Activated gamma-delta T cell (primary cell): ENCODE results near the gene A2M.

Experiments used
- DNase-seq: peaks from one replicate; lab custom pipeline; 2025; lab: John Stamatoyannopoulos, UW

Gene A2M

DNA sequence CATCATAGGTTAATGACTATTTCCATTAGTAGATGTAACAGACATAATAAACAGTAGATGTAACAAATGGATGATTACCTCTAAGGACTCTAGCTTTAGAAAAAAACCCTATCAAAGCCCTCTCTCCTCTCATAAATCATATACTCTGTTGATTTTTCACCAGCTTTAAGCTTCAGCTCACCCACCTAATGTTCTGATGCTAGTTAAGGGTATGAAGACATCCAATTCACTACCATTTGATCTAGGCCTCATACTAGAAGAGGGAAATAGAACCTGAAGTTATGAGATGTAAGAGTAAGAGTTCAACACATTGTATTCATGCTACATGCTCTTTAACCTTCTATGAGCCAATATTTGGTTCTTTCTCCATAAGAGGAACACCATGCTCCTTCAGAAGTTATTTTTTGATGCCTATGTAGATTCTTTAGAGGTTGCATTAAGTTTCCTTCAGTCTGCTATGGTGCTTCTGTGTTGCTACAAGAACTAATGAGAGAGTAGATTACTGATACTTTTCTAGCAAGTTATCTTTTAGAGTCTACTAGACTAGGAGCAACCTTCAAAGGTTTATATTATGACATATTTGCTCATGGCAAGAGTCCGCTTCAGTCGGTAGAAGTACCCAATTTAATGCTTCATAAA is 16.0 kb downstream of the A2M start:
- DNase-seq, result no peak

DNA sequence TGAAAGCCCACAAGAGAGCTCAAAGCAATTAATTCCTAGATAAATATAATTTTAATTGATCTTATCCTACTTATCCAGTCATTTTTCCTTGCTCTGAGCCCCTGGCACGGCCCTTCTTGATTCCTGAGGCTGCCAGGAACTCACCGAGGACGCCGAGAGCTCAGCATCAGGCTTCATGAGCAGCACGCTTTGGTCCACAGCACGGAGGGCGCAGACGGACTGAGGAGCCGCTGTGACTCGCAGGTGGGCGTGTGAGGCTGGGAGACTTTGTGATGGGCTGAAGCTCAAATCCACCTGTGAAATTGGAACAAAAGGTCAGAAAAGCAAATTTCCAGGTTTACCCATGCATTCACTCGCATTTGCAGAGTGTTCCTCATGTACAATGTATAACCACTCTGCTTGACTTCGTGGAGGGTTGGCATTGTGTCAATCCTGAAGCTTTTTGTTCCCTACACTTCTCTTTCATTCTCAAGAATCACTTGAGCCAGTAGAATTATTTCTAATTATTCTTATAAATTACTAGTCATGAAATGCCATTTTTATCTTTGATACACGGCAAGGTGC is 17.2 kb downstream of the A2M start:
- DNase-seq, result no peak

DNA sequence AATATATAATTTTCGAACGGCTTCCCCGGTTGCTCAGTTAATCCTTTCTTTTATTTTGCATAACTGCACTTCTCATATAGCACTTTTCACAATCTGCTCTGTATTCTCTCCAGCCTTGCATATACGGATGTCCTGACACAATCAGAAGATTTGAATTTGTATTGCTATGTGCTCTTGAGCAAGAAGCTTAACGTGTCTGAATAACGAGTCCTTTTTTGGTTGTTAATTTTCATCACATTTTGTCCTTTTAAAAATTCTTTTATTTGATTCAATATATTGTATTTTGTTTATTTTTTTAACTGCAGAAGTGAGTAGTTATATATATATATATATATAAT is 17.6 kb downstream of the A2M start:
- DNase-seq, result no peak

DNA sequence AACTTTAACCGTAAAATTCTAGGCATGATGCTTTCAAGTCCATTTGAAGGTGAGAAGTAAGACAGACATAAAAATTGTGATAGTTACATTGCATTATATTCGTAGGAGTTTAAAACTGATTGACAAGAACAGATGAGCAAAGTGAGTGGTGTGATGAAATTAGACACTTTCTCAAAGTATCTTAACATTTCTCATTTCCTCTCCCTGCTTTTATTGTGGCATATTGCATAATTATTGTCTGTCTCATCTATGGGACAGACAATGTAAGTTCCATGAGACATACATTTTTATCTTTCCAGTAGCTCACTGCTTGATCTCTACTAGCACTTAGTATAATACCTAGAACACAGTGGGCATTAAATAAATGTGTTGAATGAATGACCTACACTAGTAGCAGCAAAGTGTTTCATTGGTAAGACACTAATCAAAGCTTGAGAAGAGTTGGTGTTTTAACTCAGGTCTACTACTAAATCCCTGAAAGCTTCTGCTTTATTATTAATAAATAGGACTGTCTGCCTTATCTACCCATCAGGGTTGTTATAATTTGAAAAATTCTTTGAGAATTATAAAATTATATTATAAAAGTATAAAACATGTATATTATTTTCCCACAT is 19.0 kb downstream of the A2M start:
- no peak for DNase-seq

DNA sequence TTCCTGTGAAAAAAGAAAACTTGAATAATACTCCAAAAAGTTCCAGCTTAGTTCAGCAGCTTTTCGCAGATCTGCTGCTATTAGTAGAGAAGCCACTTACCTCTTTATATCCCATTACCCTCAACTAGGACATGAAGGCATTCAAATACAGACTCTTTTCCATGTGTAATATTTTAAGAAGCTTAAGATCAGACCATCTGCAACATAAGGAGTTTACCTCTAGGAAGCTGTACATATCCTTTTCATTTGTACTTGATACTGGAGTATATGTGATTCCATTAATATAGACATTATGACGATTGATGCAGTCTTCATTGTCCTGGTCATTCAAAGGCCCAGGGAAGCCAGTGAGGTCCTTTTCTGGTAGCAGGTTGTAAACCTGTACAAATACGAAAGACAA is 20.4 kb downstream of the A2M start:
- no peak for DNase-seq

DNA sequence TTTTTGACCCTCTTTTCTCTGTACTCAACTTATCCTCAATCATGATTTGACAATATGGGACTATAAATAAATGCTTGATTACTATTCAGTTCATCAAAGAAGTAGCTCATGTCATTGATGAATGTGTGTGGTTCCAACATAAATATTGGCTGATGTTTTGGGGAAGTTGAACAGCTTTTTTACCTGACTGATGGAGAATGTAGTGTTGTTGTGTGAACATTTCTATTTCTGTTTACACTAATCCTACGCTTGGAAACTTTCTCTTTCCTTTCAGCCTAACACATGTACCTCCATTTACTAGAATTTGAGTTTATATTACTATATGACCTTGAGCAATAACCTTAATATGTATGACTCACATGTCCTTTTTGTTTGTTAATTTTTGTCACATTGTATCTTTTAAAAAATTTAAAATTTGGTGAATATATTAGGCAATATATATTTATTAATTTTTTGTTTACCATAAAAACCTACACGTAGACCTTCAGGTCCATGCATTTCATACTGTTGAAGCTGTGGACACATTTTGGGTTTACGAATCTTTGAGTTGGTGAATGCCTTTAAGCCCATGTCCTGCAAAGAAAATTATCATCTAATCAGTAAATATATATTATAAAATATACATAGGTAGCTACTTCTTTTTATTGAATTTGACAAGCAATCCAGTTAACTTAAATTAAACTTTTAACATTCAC is 21.1 kb downstream of the A2M start:
- no peak for DNase-seq

DNA sequence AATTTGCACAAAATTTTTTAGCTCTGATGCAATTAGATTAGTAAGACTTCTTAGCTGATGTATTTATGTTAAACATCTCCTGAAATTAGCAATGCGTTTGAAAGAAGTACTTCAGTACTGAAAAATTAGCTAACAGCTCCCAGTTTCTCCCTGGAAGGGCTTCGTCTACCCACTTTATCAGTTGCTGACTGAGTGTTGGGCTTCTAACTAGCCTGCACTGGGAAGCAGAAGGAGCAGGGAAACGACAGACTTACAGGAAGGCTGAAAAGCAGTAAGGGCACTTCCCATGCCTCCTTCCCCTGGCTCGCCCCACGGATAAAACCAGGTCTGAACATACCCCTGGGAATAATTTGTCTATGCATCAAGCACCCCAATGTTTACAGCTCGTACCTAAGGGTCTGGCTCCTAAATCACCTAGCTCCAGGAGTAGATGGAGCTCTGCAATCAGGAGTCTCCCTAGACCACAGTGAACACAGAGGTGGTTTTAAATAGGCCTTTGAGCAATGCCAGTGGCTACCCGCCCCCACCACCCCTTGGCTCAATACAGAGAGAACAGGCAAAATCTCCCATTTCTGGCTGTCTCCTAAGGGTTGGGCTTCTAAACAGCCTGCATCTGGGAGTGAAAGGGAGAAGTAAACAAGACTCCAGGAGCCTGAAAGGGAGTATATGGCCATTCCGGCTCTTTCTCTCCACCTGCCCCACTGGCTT is 23.7 kb downstream of the A2M start:
- DNase-seq, result no peak

DNA sequence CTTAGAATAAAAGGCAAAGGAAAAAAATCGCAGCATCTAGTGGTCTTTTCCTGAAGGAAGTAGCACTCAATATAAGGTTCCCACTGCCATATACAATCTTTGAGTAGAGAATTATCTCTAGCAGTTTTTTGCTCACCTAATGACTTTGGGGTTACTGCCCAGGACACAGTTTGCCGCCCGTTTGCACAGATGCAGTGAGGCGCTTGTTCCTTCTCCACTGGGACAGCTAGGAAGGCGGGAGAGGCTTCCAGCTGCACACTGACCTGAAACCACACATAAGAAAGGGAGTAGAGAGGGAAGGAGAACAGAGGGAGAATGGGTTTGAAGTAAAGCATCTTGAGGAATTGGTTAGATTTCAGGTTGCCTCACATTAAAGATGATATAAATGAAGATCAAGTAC is 25.5 kb downstream of the A2M start:
- no peak for DNase-seq

DNA sequence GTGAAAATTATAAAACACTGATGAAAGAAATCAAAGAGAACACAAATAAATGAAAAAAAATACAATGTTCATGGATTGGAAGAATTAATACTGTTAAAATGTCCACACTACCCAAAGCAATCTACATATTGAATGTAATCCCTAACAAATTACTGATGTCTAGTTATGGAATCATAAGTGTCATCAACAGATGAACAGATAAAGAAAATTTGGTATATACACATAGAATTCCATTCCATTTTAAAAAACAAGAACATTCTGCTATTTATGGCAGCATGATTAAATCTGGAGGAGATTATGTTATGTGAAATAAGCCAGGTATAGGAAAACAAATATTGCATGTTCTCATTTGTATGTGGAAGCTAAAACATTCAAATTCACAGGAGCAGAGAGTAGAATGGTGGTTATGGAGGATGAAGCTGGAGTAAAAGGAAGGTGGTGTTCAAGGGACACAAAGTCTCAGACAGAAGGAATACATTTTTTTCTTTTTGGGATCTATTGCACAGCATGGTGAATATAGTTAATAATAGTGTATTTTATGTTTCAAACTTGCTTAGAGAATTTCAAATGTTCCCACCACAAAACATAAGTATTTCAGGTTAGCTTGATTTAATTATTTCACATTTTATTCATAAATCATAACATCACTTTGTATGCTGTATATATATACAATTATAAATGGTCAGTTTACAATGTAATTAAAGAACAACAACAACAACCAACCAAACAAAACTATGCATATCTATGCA is 28.5 kb downstream of the A2M start:
- DNase-seq, result no peak

DNA sequence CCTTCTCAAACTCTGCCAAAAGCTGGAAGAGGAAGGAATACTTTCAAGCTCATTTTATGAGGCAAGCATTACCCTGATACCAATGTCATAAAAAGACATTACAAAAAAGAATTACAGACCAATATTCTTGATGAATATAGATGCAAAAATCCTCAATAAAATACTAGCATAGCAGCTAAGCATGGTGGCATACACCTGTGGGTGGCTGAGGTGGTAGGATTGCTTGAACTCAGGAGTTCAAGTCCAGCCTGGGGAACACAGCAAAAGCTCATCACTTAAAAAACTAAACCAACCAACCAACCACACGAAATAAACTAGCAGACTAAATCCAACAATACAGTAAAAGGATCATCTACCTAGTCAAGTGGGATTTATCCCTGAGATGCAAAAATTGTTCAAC is 29.6 kb downstream of the A2M start:
- no peak for DNase-seq

DNA sequence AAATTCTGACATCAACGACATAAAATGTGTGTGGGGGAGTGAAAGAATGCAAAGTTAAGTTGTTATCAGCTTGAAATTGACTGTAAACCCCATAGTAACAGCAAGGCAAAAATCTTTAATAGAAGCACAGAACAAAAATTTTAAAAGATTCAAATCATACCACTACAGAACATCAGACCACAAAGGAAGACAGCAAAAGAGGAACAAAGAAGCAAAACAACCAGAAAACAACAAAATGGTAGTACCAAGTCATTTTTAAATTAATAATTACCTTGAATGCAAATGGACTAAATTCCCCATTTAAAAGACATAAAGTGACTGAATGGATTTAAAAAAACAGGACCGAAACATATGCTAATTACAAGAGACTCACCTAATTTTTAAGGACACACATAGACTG is 31.3 kb downstream of the A2M start:
- DNase-seq, result no peak

DNA sequence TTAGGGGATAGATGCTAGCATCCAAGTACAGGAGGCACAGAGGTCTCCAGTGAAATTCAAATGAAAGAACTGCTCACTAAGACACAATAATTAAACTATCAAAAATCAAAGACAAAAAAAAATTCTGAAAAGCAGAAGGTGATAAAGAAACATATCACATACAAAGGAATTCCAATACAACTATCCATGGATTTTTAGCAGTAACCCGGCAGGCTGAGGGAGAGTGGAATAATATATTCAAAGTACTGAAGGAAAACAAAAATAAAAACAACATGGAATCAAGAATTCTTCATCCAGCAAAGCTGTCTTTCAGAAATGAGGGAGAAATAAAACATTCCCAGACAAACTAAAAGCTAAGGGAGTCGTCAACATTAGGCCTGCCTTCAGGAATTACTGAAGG is 31.9 kb downstream of the A2M start:
- no peak for DNase-seq

DNA sequence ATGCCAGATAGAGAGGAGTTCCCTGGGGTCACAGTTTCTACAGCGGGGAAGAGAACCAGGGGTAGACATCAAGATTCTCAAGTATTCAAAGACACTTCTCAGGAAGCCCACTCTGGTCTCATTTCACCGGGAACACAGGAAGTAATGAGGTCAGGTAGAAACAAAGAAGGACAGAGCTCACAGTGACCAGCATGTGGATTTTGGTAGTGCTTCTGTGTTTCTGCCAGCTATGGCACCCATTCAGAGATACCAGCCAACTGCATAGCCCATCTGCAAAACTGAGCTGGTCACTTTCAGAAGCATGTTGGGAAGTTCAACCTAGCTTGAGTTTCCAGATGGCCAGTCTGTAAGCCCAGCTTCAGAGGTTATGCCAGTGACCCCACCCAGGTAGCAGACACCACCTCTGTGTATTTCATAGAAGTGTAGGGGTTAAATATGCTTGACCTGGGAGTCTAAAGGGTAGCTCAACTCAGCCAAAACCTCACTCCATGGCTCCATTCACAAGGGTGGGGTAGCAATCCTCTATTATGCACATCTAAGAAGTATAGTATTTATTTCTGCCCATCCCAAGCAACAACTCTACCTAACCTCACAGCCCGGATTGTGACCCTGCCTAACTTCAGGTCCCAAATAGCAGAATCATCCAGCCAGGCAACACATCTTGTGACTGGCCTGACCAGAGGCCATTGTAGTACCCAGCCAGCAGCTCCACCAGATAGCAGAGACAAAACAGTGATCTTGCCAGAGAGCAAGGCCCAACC is 33.9 kb downstream of the A2M start:
- DNase-seq, result no peak

DNA sequence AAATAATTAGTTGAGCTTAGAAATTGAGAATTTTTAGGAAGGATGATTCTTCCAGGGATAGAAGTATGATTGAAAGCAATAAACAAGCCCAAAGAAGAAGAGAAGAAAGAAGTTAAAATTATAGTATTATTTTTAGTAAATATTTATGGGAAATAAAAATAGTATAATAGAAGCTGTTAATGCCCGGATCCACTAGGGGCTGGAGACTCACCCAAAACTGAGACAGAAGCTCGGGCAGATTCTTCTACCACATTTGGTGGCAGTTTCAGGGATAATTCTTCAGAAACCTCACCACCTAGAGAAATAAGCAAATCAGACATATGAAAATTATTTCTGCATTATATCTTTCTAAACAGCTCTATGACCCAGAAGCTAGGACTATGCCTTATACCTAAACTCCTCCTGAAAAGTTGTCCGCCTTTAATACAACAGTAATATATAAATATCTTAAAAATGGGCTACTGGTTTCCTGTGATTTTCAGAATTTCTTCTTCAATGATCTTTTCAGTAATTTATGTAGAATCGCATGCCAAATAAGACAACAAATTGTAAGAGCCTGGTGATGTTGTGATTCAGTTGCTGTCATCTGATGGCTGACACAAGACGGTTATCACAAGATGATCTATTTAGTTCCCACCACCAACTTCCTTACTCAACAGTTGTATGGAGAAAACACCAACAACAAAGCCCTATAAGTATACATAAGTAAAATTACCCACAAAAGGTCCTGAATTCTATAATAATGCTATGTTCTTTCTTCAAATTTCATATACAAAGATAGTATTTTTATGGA is 35.6 kb downstream of the A2M start:
- DNase-seq, result no peak

DNA sequence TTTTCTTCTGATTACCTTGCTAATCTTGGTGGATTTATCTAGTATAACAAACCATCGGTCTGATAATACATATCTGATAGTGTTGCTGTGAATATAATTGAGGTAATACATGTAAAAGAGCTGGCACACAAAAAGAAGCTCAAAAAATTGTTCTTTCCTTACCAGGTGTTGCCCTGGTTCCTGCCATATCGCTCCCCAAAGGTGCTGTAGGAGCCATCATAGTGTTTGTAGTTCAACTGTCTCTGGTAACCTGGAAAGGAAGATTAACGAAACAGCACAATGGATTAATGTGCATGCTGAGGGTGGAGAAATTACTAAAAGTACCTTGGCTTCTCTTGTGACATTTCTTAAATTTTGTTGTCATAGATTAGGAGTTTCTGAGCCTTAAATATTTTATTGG is 36.6 kb downstream of the A2M start:
- DNase-seq, result no peak

DNA sequence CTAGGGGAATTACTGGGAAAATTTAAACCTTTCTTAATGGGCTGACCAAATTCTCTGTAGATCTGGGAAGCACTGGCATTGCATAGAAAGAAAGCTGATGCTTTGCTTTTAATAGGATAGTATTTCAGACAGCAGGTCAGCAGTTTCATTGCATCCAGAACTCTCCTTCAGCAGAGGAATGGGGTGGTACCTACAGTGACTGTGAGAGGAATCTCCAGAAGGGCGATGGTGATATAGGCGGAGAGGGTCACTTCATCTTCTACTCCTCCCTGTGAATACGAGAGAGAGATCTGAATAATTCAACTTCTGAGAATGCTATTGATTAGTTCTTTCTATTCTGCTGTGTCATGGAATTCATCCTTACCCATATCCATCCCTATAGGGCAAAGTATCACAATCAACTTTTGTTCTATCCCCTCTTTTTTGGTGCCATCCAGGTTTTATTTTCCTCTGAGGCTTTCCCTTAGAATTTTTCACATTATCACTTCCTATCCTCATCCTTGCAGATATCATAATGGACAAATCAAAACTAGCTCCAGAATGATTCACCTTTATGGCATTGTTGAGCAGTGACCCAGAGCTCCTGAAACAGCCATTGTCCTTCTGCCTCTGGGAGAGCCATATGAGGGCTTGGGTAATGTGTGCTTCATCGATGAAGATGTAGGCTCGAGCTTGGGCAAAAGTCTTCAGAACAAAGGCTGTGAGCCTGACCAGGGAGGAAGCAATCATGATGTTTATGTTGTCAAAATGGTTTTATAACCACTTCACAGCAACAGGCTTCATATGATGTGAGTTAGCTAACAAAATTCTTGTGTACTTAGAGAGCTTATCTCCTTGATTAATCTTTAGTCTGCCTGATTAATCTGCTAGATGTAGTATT is 38.3 kb downstream of the A2M start:
- no peak for DNase-seq

DNA sequence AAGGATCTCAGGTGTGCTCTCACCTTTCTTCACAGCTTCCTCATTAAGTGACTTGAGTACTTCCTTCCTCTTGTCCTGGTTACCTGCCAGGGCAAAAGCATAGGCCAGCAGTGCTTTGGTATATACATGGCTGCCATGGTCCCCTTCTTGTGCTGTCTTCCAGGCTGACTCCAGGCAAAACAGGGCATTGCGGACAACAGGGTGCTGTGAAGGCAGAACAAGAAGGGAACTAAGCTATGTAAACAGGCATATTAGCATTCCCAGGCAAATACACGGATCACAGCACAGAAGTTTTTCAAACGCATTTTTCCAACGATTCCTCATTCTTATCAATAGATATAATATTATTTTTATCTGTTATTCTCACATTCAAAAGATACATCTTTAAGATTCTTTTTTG is 39.0 kb downstream of the A2M start:
- no peak for DNase-seq

DNA sequence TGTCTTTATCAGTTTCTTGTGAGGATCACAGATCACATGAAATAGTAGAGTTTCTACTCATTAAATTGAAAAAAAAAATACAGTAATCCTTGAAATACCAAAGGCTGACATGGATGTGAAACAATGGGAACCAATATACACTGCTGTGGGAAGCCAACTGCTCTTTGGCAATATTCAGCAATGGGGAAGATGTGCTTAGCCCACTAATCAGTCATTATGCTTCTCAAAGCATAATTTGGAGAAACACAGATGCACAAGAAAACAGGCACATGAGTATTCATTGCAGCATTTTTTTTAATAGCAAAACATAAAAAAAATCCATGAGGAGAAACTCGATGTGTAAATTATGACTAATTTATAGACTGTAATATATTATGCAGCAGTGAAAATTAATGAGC is 40.6 kb downstream of the A2M start:
- no peak for DNase-seq

DNA sequence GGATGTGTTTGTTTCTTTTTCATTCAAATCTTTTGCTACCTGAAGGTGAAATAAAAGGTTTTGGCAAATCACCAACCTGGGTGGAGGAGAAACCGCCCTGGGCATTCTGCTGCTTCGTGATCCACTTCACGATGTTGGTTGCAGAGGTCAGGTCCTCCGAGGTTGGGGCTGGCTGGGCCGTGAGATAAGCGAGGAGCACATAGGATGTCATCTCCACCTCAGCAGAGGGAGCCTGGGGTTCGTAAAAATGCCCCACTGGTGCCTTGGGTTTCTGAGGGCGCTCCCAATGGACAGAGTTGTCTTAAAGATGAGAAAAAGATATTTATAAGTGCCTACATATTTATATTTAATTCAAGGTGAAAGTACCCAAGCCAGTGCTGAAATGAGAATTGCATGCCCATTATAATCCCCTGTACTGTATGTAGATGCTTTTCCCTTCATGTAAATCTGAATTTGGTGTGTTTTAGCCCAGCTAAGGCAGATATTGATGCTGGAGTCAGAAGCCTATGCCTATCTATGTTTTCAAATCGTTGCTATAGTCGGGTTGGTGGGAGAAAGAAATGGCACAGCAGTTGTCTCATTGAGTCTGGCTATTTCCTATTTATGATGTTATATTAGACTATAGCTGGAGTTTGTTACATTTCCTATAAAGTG is 41.1 kb downstream of the A2M start:
- no peak for DNase-seq
